ENCODE measurements around the gene RILPL1. TPM values are rescaled to one million over a fixed set of nuclear protein-coding genes. Genes with fewer than 3 reads are reported as not detected.
"Not testable (repeated sequence)": the region's sequence is repeated elsewhere in the genome, so short reads cannot be mapped to it uniquely, and the experiment has no call there.

The RILPL1 gene
- total RNA-seq, 1 donor from 2014 or later = 0.70 TPM

DNA sequence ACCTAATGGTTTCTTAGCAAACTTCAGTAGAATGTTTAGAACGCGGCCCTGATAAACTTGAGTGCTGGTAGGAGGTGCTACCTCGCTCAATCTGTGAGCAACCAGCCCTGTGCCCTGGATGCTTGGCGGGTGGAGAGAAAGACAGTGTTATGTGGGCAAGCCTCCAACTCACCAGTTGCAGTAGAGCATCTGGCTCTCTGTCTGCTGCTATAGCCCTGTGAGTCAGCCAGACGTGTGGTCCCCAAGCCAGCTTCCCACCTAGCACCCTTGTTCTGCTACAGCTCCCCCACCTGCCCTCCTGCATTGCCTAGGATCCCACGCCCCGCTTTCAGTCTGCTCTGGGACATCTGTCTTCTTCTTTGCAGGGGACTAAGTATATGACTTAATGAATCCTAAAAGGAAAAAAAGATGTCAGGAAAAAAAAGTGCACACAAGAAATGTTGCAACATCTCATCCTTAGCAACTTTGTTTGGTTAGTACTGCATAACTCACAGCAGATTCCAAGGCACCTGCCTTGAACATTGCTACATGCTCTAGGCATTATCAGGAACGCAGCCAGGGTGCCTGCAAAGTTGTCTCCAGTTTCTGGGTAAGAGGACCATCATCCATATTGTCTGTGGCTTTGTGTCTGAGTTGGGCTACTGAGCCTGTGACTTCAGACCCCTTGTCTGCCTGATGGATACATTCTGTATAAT, 62.0 kb downstream of the RILPL1 start:
- intact Hi-C loops (cut with micrococcal nuclease) = loop anchor here (10.0 kb wide), 1 partner anchor 63 kb away; the partner anchor contains the start of gene RILPL1

DNA sequence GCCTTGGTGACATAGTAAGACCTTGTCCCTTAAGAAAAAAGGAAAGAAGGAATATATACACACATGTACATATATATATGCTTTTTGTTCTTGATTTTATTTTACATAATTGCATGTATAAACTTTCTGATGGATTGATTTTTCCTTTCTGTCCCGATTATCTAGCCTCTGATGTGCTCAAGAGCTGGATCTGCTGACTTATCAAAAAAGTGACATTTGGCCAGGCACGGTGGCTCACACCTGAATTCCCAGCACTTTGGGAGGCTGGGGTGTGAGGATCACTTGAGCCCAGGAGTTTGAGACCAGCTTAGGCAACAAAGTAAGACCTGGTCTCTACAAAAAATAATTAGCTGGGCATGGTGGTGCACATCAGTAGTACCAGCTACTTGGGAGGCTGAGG, 63.5 kb downstream of the RILPL1 start:
- intact Hi-C loops (cut with micrococcal nuclease) = loop anchor here (10.0 kb wide), 1 partner anchor 65 kb away; the partner anchor contains the start of gene RILPL1

DNA sequence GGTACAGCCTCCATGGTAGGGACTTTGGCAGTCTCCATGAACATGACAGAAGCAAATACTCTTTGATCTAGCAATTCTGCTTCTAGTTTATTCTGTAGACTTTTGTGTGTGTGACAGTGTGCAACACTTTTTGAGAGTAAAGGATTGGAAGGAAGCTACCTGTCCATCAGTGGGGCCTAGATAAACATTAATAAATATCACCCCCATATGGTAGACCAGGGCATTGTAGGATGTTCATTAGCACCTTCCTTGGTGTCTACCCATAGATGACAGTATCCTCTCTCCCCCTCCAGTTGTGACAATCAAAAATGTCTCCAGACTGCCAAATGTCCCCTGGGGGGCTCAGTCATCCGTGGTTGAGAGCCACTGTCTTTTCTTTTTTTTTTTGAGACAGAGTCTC, 64.7 kb downstream of the RILPL1 start:
- intact Hi-C loops (cut with micrococcal nuclease) = no loop called here

DNA sequence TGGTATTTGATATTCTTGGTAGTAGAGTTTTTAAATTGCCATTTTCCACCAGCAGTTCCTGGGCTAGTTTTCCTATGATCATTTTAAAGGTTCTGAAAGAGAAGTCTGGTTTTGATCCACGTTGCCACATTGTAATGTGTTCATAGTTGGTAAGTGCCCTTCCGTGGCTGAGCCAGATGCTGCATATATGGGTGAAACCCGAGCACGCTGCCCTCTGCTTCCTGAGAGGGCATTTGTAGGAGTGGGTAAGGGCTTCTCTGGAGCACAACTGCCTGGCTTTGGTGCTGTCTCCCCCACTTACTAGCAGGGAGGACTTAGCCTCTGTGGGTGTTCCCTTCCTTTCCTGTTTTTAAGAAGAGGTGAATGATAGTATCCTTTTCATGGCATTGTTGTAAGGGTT, 68.4 kb downstream of the RILPL1 start:
- intact Hi-C loops (cut with micrococcal nuclease) = no loop called here

DNA sequence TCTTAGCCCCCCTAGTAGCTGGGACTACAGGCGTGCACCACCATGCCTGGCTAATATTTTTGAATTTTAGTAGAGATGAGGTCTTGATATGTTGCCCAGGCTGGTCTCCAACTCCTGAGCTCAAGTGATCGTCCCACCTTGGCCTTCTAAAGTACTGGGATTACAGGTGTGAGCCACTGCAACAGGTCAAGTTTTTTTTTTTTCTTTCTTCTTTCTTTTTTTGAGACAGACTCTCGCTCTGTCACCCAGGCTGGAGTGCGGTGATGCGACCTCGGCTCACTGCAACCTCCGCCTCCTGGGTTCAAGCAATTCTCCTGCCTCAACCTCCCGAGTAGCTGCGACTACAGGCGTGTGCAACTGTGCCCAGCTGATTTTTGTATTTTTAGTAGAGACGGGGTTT, 70.3 kb downstream of the RILPL1 start:
- intact Hi-C loops (cut with micrococcal nuclease) = not testable (repeated sequence)

DNA sequence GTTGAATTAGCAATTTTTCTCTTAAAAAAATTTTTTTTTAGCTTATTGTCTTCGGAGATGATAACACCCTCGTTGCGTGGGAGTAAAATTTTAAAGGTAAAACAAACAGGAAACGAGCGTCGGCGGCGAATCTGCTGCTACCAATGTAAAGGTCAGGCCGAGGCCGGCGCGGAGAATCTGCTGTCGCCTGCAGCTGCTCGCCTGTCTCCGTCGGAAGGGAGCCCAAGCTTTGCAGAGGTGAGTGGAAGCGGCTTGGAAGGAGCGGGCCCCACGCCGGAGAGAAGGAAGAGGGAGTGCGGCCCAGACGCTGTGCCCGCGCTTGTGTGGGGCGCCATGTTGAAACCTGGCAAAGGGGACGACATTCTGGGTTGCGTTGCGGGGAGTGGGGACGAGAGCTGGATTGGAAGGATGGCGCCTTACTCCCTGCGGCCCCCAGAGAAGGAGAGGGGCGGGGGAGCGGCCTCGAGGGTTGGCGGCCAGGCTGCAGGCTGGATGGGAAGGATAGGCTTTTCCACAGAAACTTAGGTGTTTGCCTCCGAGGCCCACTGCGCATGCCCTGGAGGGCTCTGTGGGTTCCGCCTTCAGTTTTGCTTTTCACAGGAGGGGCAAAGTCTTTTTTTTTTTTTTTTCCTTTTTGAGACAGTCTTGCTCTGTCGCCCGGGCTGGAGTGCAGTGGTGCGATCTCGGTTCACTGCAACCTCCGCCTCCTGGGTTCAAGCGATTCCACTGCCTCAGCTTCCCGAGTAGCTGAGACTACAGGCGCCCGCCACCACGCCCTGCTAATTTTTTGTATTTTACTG, 75.3 kb downstream of the RILPL1 start, which contains the start of gene SNRNP35:
Gene SNRNP35 (plus strand): TSS at position 160 of the 800 bp plus-strand sequence. CDS start 7,402 bp downstream, outside the sequence.
- intact Hi-C loops (cut with micrococcal nuclease) = loop anchor here (1.0 to 5.0 kb wide), 6 partner anchors 22 to 220 kb away; partner anchors contain the start of genes DDX55 and RILPL2

DNA sequence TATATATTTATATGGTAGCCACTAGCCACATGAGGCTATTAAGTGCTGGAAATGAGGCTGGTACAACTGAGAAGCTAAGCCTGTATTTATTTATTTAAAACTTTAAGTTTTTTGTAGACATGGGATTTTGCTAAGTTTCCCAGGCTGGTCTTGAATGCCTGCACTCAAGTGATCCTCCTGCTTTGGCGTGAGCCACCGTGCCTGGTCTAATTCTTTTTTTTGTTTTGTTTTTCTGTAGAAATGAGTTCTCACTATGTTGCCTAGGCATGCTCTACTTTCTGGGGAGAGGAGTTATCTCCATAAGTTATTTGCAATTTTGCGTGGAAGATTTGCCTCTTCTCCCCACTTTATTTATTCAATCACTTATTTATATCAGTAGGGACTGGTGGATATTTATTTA, 80.4 kb downstream of the RILPL1 start:
- intact Hi-C loops (cut with micrococcal nuclease) = no loop called here

DNA sequence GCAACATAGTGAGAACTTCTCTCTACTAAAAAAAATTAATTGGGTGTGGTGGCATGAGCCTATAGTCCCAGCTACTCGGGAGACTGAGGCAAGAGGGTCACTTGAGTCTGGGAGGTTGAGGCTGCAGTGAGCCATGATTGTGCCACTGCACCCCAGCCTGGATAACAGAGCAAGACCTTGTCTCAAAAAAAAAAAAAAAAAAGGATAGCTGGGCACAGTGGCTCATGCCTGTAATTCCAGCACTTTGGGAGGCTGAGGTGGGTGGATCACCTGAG, 81.3 kb downstream of the RILPL1 start:
- intact Hi-C loops (cut with micrococcal nuclease) = not testable (repeated sequence)

DNA sequence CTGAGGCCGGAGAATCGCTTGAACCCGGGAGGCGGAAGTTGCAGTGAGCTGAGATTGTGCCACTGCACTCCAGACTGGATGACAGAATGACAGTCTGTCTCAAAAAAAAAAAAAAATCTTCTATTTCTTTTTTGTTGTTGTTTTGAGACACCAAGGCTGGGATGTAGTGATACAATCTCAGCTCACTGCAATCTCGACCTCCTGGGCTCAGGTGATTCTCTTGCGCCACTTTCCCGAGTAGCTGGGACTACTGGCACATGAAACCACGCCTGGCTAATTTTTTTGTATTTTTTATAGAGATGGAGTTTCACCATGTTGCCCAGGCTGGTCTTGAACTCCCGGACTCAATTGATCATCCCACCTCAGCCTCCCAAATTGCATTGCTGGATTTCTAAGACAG, 82.9 kb downstream of the RILPL1 start:
- intact Hi-C loops (cut with micrococcal nuclease) = no loop called here

DNA sequence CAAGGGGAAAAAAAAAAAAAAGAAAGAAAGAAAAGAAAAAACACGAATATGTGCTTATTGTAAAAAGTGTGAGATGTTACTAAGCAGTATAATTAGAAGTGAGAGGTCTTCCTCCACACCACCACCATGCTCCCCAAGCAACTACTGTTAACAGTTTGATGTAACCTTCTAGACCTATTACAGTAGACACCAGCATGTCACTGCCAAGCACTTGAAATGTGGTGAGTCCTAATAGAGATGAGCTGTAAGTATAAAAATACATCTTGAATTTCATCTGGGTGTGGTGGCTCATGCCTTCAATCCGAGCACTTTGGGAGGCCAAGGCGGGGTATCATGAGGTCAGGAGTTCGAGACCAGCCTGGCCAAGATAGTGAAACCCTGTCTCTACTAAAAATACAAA, 83.7 kb downstream of the RILPL1 start:
- intact Hi-C loops (cut with micrococcal nuclease) = no loop called here

DNA sequence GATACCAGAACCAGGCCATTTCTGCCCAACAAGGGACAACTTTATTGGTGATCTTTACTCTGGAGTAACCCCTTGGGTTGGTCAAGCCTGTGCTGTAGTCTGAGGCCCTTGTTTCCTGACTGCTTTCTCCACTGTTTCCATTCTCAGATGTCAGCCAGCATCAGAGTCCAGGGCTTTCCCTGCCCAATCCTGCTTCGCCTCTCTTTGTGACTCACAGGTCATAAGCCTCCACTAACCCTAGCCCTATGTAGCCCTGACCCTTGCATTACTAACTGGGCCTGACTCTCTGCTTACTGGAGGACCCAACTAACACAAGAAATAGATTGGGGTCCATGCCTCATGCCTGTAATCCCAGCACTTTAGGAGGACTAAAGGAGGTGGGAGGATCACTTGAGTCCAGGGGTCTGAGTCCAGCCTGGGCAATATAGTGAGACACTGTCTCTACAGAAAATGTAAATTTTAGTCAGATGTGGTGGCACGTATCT, 84.2 kb downstream of the RILPL1 start:
- intact Hi-C loops (cut with micrococcal nuclease) = no loop called here

DNA sequence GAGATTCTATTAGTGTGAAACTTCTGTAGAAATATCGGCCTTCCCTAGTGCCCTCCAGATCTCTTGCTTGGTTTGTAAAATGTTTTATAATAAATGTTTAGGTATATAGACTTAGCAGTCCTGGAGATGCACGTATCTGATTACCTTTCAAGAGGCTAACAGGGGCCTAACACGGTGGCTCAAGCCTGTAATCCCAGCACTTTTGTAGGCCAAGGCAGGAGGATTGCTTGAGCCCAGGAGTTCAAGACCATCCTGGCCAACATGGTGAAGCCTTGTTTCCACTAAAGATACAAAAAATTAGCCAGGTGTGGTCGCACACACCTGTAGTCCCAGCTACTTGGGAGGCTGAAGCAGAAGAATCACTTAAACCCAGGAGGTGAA, 87.2 kb downstream of the RILPL1 start:
- intact Hi-C loops (cut with micrococcal nuclease) = no loop called here

DNA sequence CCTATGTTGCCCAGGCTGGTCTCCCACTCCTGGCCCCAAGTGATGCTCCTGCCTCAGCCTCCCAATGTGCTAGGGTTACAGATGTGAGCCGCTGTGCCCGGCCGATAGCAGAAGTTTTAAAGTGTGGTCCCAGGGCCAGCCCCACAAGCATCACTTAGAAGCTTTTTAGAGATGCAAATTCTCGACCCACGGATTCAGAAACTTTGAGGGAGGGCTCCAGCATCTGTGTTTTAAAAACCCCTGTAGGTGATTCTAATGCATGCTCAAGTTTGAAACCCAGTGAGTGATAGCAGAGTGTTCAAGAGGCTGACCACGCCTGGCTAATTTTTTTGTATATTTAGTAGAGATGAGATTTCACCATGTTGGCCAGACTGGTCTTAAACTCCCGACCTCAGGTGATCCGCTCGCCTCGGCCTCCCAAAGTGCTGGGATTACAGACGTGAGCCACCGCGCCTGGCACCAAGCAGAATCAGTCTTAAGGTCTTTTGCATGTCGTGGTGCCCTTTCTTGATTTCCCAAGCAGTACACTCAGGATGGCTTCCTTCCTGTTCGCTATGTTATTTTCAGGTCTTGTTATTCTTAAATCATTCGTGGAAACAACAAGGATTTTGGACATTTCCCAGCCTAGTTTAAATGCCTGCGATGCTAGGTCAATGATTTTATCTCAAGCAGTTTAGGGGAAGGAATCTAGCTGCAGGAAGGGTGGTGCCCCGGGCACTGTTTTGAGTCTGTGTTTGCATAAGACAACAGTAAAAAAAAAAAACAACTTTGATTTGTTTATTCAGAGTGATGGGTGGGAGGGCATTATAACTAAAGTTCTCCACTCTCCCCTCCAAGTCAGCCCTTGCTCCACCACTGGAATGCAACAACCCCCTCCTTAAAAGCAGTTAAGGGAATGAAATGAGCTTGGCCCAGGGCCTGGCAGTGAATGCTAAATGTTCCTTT, 87.9 kb downstream of the RILPL1 start:
- intact Hi-C loops (cut with micrococcal nuclease) = no loop called here

DNA sequence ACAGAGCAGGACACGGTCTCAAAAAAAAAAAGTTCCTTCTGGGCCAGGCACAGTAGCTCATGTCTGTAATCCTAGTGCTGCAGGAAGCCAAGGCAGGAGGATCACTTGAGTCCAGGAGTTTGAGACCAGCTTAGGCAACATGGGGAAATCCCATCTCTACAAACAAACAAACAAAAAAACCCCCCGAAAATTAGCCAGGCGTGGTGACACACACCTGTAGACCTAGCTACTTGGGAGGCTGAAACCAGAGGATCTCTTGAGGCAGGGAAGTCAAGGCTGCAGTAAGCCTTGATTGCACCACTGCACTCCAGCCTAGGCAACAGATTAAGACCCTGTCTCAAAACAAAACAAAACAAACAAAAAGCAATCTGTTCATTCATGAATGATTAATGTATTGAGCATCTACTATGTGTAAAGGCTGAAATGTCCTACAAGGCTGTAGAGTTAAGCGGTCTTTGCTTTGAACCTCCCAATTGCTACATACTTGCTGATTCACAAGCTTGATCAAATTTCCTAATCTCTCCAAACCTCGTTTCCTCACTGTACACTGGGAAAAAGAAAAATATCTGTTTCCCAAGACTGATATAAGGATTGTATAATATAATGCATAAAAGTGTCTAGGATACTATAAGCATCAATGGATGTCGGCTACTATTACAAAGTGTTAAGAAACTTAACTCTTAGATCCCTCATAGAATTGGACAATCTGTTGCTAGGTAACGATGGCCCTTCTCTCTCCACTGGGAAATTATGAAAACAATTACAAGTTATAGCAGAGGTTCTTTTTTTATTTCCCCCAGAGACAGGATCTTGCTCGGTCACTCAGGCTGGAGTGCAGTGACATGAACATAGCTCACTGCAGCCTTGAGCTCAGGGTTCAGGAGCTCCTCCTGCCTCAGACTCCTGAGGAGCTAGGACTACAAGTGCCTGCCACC, 89.2 kb downstream of the RILPL1 start:
- intact Hi-C loops (cut with micrococcal nuclease) = no loop called here

DNA sequence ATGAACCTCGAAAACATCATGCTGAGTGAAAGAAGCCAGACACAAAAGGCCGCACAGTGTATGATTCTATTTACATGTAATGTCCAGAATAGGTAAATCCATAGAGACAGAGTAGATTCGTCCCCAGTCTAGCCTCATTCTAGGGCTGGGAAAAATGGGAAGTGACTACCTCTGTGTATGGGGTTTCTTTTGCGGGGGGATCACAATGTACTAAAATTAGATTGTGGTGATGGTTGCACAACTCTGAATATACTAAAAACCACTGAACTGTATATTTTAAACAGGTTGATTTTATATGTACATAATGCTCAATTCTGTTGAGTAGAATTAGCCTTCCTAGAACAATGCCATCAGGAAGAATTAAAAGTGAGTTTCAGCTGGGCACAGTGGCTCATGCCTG, 90.7 kb downstream of the RILPL1 start:
- intact Hi-C loops (cut with micrococcal nuclease) = no loop called here

DNA sequence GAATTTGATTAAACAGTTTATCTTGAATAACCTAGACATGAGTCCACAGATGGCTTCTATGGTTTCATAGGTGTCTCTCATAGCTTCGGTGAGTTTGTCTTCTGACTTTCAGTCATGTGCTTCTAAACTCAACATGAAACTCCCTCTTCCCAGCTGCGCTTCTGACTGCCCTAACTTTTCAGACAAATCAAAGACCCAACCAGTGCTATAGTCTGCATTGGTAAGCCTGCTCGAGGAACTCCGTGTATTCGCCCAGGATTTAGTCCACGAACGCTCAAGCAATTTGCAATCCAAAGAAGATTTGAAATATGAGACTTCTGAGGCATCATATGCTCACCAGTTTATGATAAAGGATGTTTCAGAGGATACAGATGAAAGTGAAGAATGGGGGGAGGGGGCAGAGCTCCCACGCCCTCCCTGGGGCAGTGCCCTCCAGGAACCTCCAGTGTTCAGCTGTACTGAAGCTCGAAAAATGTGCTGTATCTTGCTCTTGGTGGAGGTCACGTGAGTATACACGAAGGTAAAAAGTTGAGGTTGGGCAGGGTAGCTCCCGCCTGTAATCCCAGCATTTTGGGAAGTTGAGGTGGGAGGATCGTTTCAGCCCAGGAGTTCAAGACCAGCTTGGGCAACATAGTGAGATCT, 91.9 kb downstream of the RILPL1 start:
- intact Hi-C loops (cut with micrococcal nuclease) = no loop called here

DNA sequence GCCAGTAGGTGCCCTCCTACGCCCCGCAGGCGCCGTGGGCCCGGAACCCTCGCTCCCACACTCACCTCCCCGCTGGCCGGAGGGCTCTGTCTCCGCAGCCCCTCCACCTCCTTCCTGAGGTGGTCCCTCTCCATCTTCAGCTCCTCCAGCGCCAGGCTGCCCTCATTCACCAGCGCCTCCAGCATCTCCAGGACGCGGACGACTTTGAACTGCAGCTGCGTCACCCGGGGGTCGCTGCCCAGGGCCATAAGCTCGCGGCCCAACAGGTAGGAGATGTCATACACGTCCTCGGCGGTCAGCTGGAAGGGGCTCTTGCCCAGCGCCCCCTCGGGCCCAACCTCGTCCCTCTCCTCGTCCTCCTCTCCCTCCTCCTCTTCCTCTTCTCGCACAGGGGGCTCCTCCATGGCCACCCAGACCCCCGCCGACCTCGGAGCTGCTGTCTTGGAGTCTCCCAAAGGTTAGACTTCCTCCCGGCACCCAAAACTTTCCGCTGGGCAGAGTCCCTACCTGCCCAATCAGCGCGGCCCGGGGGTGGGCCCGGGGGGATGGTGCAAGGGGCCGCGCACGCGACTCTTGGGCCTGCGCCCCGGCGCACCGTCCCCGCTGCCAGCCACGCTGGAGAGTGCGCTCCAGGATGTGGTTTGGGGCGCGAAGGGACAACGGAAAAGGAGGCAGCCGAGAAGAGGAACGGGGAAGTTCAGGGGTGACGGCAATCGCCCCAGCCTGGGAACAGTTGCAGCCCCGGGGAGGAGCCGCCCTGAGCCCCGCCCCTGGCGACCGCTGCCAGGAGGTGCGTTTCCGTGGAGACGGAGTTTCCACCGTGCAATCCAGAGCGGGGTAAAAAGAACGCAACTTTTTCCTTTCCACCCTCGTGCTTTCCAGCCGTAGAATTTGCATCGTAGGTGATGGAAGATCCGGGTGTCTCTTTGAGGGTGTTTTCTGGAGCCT, 97.2 kb downstream of the RILPL1 start, which contains the start of gene RILPL2:
Gene RILPL2 (minus strand): TSS at position 668 of the 948 bp plus-strand sequence. CDS start 264 bp downstream, at position 404.
- intact Hi-C loops (cut with micrococcal nuclease) = loop anchor here (1.0 to 2.0 kb wide), 5 partner anchors 8 to 277 kb away; partner anchors contain the start of genes ATP6V0A2 and SNRNP35

DNA sequence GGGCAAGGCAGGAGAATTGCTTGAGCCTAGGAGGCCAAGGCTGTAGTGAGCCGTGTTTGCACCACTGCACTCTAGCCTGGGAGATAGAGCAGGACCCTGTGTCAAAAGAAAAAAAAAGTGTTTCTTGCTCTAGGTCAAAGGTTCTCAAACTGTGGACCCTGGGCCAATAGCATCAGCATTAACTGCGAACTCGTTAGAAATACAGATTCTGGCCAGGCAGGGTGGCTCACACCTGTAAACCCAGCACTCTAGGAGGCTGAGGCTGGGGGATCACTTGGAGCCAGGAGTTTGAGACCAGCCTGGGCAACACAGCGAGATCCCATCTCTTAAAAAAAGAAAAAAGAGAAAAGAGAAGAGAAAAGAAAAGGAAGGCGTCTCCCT, 97.9 kb downstream of the RILPL1 start:
- intact Hi-C loops (cut with micrococcal nuclease) = loop anchor here (1.0 to 2.0 kb wide), 5 partner anchors 7 to 277 kb away; partner anchors contain the start of genes ATP6V0A2 and SNRNP35

All from T-helper 2 cell treated with Interferon-gamma antibody and Interleukin-4, amounts not matched to agents 100 ng/mL and 5 ng/mL, for 36 hours (primary cell).